ENCODE data around the gene RSAD2. TPM values are rescaled to one million over a fixed set of nuclear protein-coding genes. Genes with fewer than 3 reads are reported as not detected.

RSAD2 gene
- total and polyA plus RNA-seq, 2 donors (not counting 1 experiment from before 2014, with no cell fraction given), result 0.17 to 1.7 TPM

GRCh38 chr2:6937582-6937981, 60.0 kb downstream of the RSAD2 start:
- H3K9me3 ChIP-seq (ENCODE audit: control insufficient read depth, insufficient read depth, low read depth, low read length), result no peaks in the 10 kb centered on the region
- no peak overlapping the region for H3K9ac ChIP-seq (ENCODE audit: insufficient read depth, low read length)
- H3K4me2 ChIP-seq (ENCODE audit: extremely low read depth, insufficient read depth, low read length), result no peak overlapping the region
- H3K4me1 ChIP-seq (ENCODE audit: control insufficient read depth, extremely low read depth, insufficient read depth, low read length), result no peaks in the 10 kb centered on the region
- H3K27me3 ChIP-seq (ENCODE audit: control insufficient read depth, insufficient read depth, low read length), result peaks cover 3% of the 10 kb centered on the region
- DNase-seq (ENCODE audit: low read depth in 2 of 2), result no peak
- no peaks in the 10 kb centered on the region for H3K36me3 ChIP-seq (ENCODE audit: control insufficient read depth, insufficient read depth, low read length)
- TF ChIP-seq EZH2 (IDR thresholded peaks at IDR 0.05; ENCODE audit: low read length, missing control alignments), result no peak
- no peak for TF ChIP-seq CTCF (conservative IDR thresholded peaks at IDR 0.05 in 1 of 2, IDR thresholded peaks at IDR 0.05 in 1 of 2; ENCODE audit: low read depth in 1 of 2, low read length in 2 of 2)
- H3K4me3 ChIP-seq (replicated peaks in 1 of 4; ENCODE audit: control extremely low read depth in 1 of 4, insufficient read depth in 1 of 4, low read depth in 3 of 4, low read length in 4 of 4), result no peak overlapping the region
- H3K27ac ChIP-seq (ENCODE audit: insufficient read depth, low read length), result no peak overlapping the region
- no peaks in the 10 kb centered on the region for H4K20me1 ChIP-seq (ENCODE audit: control insufficient read depth, extremely low read depth, insufficient read depth, low read length)
- no peaks in the 10 kb centered on the region for H3K79me2 ChIP-seq (ENCODE audit: control insufficient read depth, insufficient read depth, low read length)
- no peak overlapping the region for H2AFZ ChIP-seq (ENCODE audit: low read length)

GRCh38 chr2:6939071-6939470, 61.5 kb downstream of the RSAD2 start:
- H3K4me2 ChIP-seq (ENCODE audit: extremely low read depth, insufficient read depth, low read length), result no peak overlapping the region
- DNase-seq (ENCODE audit: low read depth in 2 of 2), result no peak
- no peak overlapping the region for H3K4me3 ChIP-seq (replicated peaks in 1 of 4; ENCODE audit: control extremely low read depth in 1 of 4, insufficient read depth in 1 of 4, low read depth in 3 of 4, low read length in 4 of 4)
- H3K79me2 ChIP-seq (ENCODE audit: control insufficient read depth, insufficient read depth, low read length), result no peaks in the 10 kb centered on the region
- H3K27ac ChIP-seq (ENCODE audit: insufficient read depth, low read length), result no peak overlapping the region
- no peaks in the 10 kb centered on the region for H3K36me3 ChIP-seq (ENCODE audit: control insufficient read depth, insufficient read depth, low read length)
- H2AFZ ChIP-seq (ENCODE audit: low read length), result no peak overlapping the region
- H3K4me1 ChIP-seq (ENCODE audit: control insufficient read depth, extremely low read depth, insufficient read depth, low read length), result no peaks in the 10 kb centered on the region
- peaks cover 7% of the 10 kb centered on the region for H3K27me3 ChIP-seq (ENCODE audit: control insufficient read depth, insufficient read depth, low read length)
- no peaks in the 10 kb centered on the region for H4K20me1 ChIP-seq (ENCODE audit: control insufficient read depth, extremely low read depth, insufficient read depth, low read length)
- TF ChIP-seq CTCF (conservative IDR thresholded peaks at IDR 0.05 in 1 of 2, IDR thresholded peaks at IDR 0.05 in 1 of 2; ENCODE audit: low read depth in 1 of 2, low read length in 2 of 2) (no peak), EZH2 (IDR thresholded peaks at IDR 0.05; ENCODE audit: low read length, missing control alignments) (no peak)
- H3K9me3 ChIP-seq (ENCODE audit: control insufficient read depth, insufficient read depth, low read depth, low read length), result no peaks in the 10 kb centered on the region
- H3K9ac ChIP-seq (ENCODE audit: insufficient read depth, low read length), result no peak overlapping the region

GRCh38 chr2:6940820-6941219, 63.2 kb downstream of the RSAD2 start:
- no peaks in the 10 kb centered on the region for H3K36me3 ChIP-seq (ENCODE audit: control insufficient read depth, insufficient read depth, low read length)
- H3K27ac ChIP-seq (ENCODE audit: insufficient read depth, low read length), result no peak overlapping the region
- H3K9ac ChIP-seq (ENCODE audit: insufficient read depth, low read length), result no peak overlapping the region
- no peak overlapping the region for H3K4me2 ChIP-seq (ENCODE audit: extremely low read depth, insufficient read depth, low read length)
- peaks cover 8% of the 10 kb centered on the region for H3K27me3 ChIP-seq (ENCODE audit: control insufficient read depth, insufficient read depth, low read length)
- no peak for DNase-seq (ENCODE audit: low read depth in 2 of 2)
- H3K9me3 ChIP-seq (ENCODE audit: control insufficient read depth, insufficient read depth, low read depth, low read length), result no peaks in the 10 kb centered on the region
- no peaks in the 10 kb centered on the region for H4K20me1 ChIP-seq (ENCODE audit: control insufficient read depth, extremely low read depth, insufficient read depth, low read length)
- H2AFZ ChIP-seq (ENCODE audit: low read length), result no peak overlapping the region
- TF ChIP-seq CTCF (conservative IDR thresholded peaks at IDR 0.05 in 1 of 2, IDR thresholded peaks at IDR 0.05 in 1 of 2; ENCODE audit: low read depth in 1 of 2, low read length in 2 of 2), result no peak
- no peak for TF ChIP-seq EZH2 (IDR thresholded peaks at IDR 0.05; ENCODE audit: low read length, missing control alignments)
- no peak overlapping the region for H3K4me3 ChIP-seq (replicated peaks in 1 of 4; ENCODE audit: control extremely low read depth in 1 of 4, insufficient read depth in 1 of 4, low read depth in 3 of 4, low read length in 4 of 4)
- no peaks in the 10 kb centered on the region for H3K4me1 ChIP-seq (ENCODE audit: control insufficient read depth, extremely low read depth, insufficient read depth, low read length)
- H3K79me2 ChIP-seq (ENCODE audit: control insufficient read depth, insufficient read depth, low read length), result no peaks in the 10 kb centered on the region
